ENCODE measurements around the gene NF1. TPM values are rescaled to one million over a fixed set of nuclear protein-coding genes. Genes with fewer than 3 reads are reported as not detected.

NF1 gene
- total RNA-seq, 4 donors from 2014 or later: 66.1 to 107 (median 90.9) TPM

DNA sequence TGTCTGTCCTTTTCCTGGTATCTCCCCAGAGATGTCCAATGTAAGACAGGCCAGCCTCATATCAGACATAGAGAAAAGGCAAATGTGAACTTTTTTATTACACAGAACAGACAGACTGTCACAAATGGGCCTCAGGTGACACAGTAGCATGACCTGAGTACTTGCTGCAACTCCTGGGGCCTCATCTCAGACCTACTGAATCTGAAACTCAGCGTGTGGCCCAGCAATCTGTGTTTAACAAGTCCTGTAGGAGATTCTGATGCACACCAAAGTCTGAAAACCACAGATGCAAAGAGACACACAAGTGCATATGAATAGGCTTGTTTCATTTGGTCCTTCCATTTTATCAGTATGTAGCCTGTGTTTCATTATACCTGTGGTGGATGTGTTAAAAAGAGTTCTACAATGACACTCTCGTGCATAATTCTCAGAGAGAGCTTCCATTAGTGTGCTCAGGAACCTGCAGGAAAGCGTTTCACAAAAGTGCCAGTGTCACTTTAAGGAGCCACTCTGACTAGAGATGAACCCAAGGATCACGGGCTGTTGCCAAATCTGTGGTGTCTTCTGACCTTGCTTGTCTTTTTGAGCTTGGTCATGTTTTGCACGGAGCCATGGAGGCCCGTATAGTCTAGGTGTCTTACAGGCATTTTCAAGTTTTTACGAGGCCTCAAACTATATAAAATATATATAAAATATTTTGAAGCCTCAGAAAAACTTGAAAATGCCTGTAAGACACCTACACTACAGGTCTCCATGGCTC lies 33.8 kb upstream of the NF1 start:
- no peak for DNase-seq (ENCODE audit: low spot score in 2 of 2)
- Histone ChIP-seq H3K4me1 (no peaks in the 10 kb centered on the region), H3K9me3 (no peaks in the 10 kb centered on the region), H3K36me3 (no peaks in the 10 kb centered on the region), H3K4me3 (no peak overlapping the region), H3K27ac (no peak overlapping the region), H3K27me3 (no peaks in the 10 kb centered on the region)
- TF ChIP-seq CTCF (IDR thresholded peaks at IDR 0.05) (no peak), EP300 (IDR thresholded peaks at IDR 0.05) (no peak), POLR2A (IDR thresholded peaks at IDR 0.05) (no peak)
- WGBS, 2 donors: 73 to 76% methylated on average over 7 of the region's 7 CpGs

- H3K4me1 ChIP-seq: no peaks in the 10 kb centered on the region
- no peaks in the 10 kb centered on the region for H3K9me3 ChIP-seq
- H3K36me3 ChIP-seq: no peaks in the 10 kb centered on the region
- TF ChIP-seq POLR2A (IDR thresholded peaks at IDR 0.05): no peak
- no peak for TF ChIP-seq EP300 (IDR thresholded peaks at IDR 0.05)
- TF ChIP-seq CTCF (IDR thresholded peaks at IDR 0.05): no peak
- no peaks in the 10 kb centered on the region for H3K27me3 ChIP-seq
- 86 to 87% methylated on average over 3 of the region's 3 CpGs for WGBS, 2 donors
- no peak overlapping the region for H3K27ac ChIP-seq
- DNase-seq (ENCODE audit: low spot score in 2 of 2): no peak
- no peak overlapping the region for H3K4me3 ChIP-seq
Measured at GRCh38 chr17:31061678-31062077, 33.1 kb upstream of the NF1 start.

GRCh38 chr17:31062346-31062745 lies 32.4 kb upstream of the NF1 start:
- 94 to 95% methylated on average over 3 of the region's 3 CpGs for WGBS, 2 donors

DNA sequence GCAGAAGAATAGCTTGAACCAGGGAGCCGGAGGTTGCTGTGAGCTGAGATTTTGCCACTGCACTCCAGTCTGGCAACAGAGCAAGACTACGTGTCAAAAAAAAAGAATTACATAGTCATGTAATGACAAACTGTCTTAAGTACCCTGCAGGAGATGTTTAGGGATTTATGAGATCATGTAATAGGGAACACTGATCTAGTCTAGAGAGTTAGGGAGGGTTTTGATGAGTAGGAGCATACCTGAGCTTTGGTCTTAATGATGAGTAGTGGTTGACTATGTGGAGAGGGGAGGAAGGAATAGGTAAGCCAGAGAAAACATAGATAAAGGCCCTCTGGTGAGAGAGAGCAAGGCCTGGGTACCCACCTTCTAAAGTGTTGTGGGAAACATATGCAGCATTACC lies 30.1 kb upstream of the NF1 start:
- Histone ChIP-seq H3K4me1 (peaks cover 0 to 13% (median 10%) of the 10 kb centered on the region in 4 donors), H3K27me3 (no peaks in the 10 kb centered on the region), H3K36me3 (no peaks in the 10 kb centered on the region), H3K9me3 (no peaks in the 10 kb centered on the region), H3K4me3 (no peak overlapping the region), H3K27ac (no peak overlapping the region)
- no peak for DNase-seq (ENCODE audit: low spot score in 2 of 2)
- no peak for TF ChIP-seq POLR2A (IDR thresholded peaks at IDR 0.05)
- TF ChIP-seq EP300 (IDR thresholded peaks at IDR 0.05): no peak
- no peak for TF ChIP-seq CTCF (IDR thresholded peaks at IDR 0.05)
- 86 to 92% methylated on average over 2 of the region's 2 CpGs for WGBS, 2 donors

More at GRCh38 chr17:31062346-31062745, 32.4 kb upstream of the NF1 start:
- no peak overlapping the region for H3K27ac ChIP-seq
- H3K27me3 ChIP-seq: no peaks in the 10 kb centered on the region
- no peaks in the 10 kb centered on the region for H3K36me3 ChIP-seq
- no peaks in the 10 kb centered on the region for H3K9me3 ChIP-seq
- no peak for DNase-seq (ENCODE audit: low spot score in 2 of 2)
- no peak for TF ChIP-seq POLR2A (IDR thresholded peaks at IDR 0.05)
- TF ChIP-seq EP300 (IDR thresholded peaks at IDR 0.05): no peak
- TF ChIP-seq CTCF (IDR thresholded peaks at IDR 0.05): no peak
- no peak overlapping the region for H3K4me3 ChIP-seq
- H3K4me1 ChIP-seq: peaks cover 0 to under 1% (median under 1%) of the 10 kb centered on the region in 4 donors

DNA sequence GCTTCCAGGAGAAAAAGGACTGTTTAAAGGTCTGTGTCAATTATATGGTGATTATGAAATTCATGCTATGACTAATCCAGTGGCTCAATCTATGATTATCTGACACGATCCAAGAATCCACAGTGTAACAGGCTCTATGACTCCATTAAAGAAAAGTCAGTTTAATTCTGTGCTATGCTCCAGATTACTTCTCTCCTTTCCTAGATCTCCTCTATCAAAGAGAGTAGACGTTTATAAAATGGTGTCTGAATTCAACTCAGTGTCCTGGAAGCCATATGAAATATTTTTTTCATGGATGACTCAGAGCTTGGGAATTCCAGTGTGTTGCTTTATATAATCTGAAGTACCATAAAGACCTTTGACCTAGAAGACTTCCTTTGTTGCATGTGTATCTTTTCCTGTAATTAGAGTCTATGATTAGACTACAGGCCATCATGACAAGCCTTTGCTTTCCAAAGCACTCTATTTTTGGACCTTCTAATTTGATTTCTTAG lies 27.0 kb upstream of the NF1 start:
- WGBS, 2 donors: 14 to 29% methylated on average over 2 of the region's 2 CpGs

More for the DNA sequence above, 27.0 kb upstream of the NF1 start:
- H3K27ac ChIP-seq: peak overlapping the region in 2 of 4 donors; percentile 9 to 38
- TF ChIP-seq POLR2A (IDR thresholded peaks at IDR 0.05): no peak
- TF ChIP-seq EP300 (IDR thresholded peaks at IDR 0.05): no peak
- no peak for TF ChIP-seq CTCF (IDR thresholded peaks at IDR 0.05)
- H3K4me1 ChIP-seq: peaks cover 0 to 13% (median 10%) of the 10 kb centered on the region in 4 donors
- no peaks in the 10 kb centered on the region for H3K9me3 ChIP-seq
- no peak for DNase-seq (ENCODE audit: low spot score in 2 of 2)
- H3K27me3 ChIP-seq: no peaks in the 10 kb centered on the region
- no peaks in the 10 kb centered on the region for H3K36me3 ChIP-seq
- H3K4me3 ChIP-seq: no peak overlapping the region

Measured in tibial nerve (tissue), 4 donors.